Keratinocyte (primary cell): ENCODE data around the gene FAM114A1.

Experiments
- CTCF ChIP-seq, 3 experiments: IDR thresholded peaks in 1 of 3; conservative IDR thresholded peaks in 1 of 3; optimal IDR thresholded peaks in 1 of 3; 2 replicates in 2 of 3; 3 replicates in 1 of 3; pipeline versions ENCODE3 to v1.5.1; 2011; ENCODE audit warnings: low read length in 3 of 3, mild to moderate bottlenecking in 3 of 3, moderate library complexity in 2 of 3, control low read depth in 1 of 3, inconsistent platforms in 1 of 3; ENCODE audit not compliant: insufficient read depth in 2 of 3; ENCODE audit errors: extremely low read depth in 1 of 3
- EZH2 ChIP-seq: IDR thresholded peaks from one replicate; pipeline ENCODE4 v1.6.1; 2012; ENCODE audit warnings: inconsistent platforms, mild to moderate bottlenecking, low read length, moderate library complexity

- TF ChIP-seq CTCF (optimal IDR thresholded peaks at IDR 0.05 in 1 of 3, IDR thresholded peaks at IDR 0.05 in 1 of 3, conservative IDR thresholded peaks at IDR 0.05 in 1 of 3; ENCODE audit: extremely low read depth in 1 of 3, insufficient read depth in 2 of 3, low read length in 3 of 3) (no peak), EZH2 (no peak)
These were observed 29.3 kb downstream of the FAM114A1 start for GRCh38 chr4:38896940-38897339.
